ENCODE data around the gene GAB1.

The GAB1 gene

GRCh38 chr4:143359644-143360193 is 23.0 kb downstream of the GAB1 start:
- no peak for DNase-seq

- no peak for DNase-seq
Measured at GRCh38 chr4:143360838-143361625, 24.4 kb downstream of the GAB1 start.

GRCh38 chr4:143362349-143363046 is 25.8 kb downstream of the GAB1 start:
- DNase-seq: no peak

GRCh38 chr4:143363332-143363731 is 26.7 kb downstream of the GAB1 start:
- no peak for DNase-seq

- DNase-seq: no peak
Measured at GRCh38 chr4:143364063-143364462, 27.4 kb downstream of the GAB1 start.

GRCh38 chr4:143367863-143368262 is 31.2 kb downstream of the GAB1 start:
- no peak for DNase-seq

- DNase-seq: no peak
Measured at GRCh38 chr4:143369552-143369951, 32.9 kb downstream of the GAB1 start.

GRCh38 chr4:143372093-143372915 is 35.6 kb downstream of the GAB1 start:
- no peak for DNase-seq

GRCh38 chr4:143374255-143374654 is 37.6 kb downstream of the GAB1 start:
- no peak for DNase-seq

GRCh38 chr4:143374771-143375170 is 38.1 kb downstream of the GAB1 start:
- DNase-seq: no peak

GRCh38 chr4:143375326-143376073 is 38.8 kb downstream of the GAB1 start:
- peak in 1 of 2 donors; percentile 46 for DNase-seq

- no peak for DNase-seq
Measured at GRCh38 chr4:143377611-143378099, 41.0 kb downstream of the GAB1 start.

- no peak for DNase-seq
Measured at GRCh38 chr4:143380629-143381028, 44.0 kb downstream of the GAB1 start.

GRCh38 chr4:143381189-143382118 is 44.8 kb downstream of the GAB1 start:
- DNase-seq: no peak

GRCh38 chr4:143382596-143382995 is 45.9 kb downstream of the GAB1 start:
- DNase-seq: no peak

GRCh38 chr4:143383005-143383574 is 46.4 kb downstream of the GAB1 start:
- no peak for DNase-seq

- DNase-seq: no peak
Measured at GRCh38 chr4:143384381-143384994, 47.8 kb downstream of the GAB1 start.

- DNase-seq: no peak
Measured at GRCh38 chr4:143386812-143387211, 50.1 kb downstream of the GAB1 start.

- no peak for DNase-seq
Measured at GRCh38 chr4:143389579-143390195, 53.0 kb downstream of the GAB1 start.

GRCh38 chr4:143390764-143391163 is 54.1 kb downstream of the GAB1 start:
- DNase-seq: no peak
